Measurements from ENCODE around the gene HES5.

HES5 gene

DNA sequence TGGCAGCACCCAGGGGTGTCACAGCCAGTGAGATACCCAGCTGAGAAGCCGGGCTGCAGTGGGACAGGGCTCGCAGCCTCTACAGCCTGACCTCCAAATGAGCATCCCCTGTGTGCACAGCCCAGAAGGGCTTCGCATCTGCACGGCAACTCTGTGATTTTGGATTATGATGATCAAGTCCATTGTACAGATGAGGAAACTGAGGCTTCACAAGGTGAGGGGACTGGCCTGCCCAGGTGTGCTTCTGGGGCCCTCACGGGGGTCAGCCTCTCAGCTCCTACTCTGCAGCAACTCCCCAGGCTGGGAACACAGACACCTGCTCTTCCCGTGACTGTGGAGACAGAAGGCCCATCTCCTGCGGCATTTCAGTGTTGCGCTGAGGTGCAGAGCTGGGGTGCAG lies 8.8 kb upstream of the HES5 start:
- TF ChIP-seq, protein P1, sequence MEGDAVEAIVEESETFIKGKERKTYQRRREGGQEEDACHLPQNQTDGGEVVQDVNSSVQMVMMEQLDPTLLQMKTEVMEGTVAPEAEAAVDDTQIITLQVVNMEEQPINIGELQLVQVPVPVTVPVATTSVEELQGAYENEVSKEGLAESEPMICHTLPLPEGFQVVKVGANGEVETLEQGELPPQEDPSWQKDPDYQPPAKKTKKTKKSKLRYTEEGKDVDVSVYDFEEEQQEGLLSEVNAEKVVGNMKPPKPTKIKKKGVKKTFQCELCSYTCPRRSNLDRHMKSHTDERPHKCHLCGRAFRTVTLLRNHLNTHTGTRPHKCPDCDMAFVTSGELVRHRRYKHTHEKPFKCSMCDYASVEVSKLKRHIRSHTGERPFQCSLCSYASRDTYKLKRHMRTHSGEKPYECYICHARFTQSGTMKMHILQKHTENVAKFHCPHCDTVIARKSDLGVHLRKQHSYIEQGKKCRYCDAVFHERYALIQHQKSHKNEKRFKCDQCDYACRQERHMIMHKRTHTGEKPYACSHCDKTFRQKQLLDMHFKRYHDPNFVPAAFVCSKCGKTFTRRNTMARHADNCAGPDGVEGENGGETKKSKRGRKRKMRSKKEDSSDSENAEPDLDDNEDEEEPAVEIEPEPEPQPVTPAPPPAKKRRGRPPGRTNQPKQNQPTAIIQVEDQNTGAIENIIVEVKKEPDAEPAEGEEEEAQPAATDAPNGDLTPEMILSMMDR (IDR thresholded peaks at IDR 0.05; ENCODE audit: control insufficient read depth, insufficient read depth, low read depth, low read length, missing control alignments): no peak
- DNase-seq (ENCODE audit: low read depth): no peak
- no peak overlapping the region for H3K4me3 ChIP-seq (ENCODE audit: control insufficient read depth, low read depth, low read length)

DNA sequence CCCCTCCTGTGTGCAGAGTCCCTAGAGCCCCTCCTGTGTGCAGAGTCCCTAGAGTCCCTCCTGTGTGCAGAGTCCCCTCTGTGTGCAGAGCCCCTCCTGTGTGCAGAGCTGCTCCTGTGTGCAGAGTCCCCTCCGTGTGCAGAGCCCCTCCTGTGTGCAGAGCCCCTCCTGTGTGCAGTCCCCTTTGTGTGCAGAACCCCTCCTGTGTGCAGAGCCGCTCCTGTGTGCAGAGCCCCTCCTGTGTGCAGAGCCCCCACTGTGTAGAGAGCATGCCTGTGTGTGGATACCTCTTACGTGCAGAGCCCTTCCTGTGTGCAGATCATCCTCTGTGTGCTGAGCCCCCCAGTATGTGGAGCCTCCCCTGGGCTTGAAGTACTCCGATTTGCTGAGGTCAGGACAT lies 8.3 kb upstream of the HES5 start:
- no peak overlapping the region for H3K4me3 ChIP-seq (ENCODE audit: control insufficient read depth, low read depth, low read length)
- TF ChIP-seq, protein P1 (IDR thresholded peaks at IDR 0.05; ENCODE audit: control insufficient read depth, insufficient read depth, low read depth, low read length, missing control alignments): no peak
- no peak for DNase-seq (ENCODE audit: low read depth)

DNA sequence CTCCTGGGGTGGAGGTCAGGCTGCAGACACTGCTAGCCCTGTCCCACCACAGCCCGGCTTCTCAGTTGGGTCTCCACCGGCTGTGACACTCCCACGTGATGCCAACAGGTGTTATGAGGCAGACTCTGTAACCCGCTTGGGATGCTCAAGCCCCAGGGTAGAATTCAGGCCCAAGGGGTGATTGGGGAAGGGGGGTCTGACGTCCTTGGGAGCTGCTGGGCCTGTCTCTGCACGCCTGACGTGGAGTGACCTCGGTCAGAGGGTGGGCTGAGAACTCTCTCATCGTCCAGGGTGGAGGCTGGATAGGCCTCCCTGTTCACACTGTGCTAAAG lies 7.7 kb upstream of the HES5 start:
- TF ChIP-seq, protein P1 (IDR thresholded peaks at IDR 0.05; ENCODE audit: control insufficient read depth, insufficient read depth, low read depth, low read length, missing control alignments): no peak
- no peak for DNase-seq (ENCODE audit: low read depth)
- H3K4me3 ChIP-seq (ENCODE audit: control insufficient read depth, low read depth, low read length): no peak overlapping the region

DNA sequence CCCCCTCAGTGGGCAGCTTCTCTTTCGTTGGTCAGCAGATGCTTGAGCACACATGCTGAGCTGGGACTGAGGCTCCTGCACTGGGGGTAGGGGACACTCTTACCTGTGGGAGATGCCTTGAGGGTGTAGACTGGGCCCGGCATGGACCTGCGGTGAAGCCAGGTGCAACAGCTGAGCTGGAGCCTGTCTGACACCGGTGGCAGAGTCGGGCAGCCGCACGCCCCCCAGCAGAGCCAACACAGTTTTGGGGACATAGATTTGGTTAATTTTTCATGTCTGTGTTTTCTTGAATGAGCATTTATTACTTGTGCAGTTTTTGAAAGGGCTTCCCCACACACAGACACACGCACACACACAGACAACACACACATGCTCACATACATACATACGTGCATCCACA lies 5.9 kb upstream of the HES5 start:
- H3K4me3 ChIP-seq (ENCODE audit: control insufficient read depth, low read depth, low read length): no peak overlapping the region
- TF ChIP-seq, protein P1 (IDR thresholded peaks at IDR 0.05; ENCODE audit: control insufficient read depth, insufficient read depth, low read depth, low read length, missing control alignments): no peak
- DNase-seq (ENCODE audit: low read depth): no peak

DNA sequence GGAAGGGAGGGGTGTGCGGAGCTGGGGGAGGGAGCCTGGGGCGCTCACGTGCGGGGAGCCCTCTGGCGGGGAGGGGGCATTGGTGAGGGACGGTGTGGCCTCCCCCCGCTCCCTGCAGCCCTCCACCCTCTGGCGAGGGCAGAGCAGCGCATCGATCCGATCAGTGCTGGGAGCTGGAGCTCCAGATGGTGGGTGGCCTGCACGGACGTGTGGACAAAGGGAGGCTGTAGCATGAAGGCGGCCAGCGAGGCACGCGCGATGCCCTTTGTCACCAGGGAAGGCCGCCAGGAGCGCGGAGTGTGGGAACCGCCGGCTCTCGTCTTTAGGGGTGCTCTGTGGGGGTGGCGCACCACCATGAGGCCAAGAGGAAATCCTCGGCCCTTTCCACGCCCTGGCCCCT lies 5.4 kb upstream of the HES5 start:
- H3K4me3 ChIP-seq (ENCODE audit: control insufficient read depth, low read depth, low read length): no peak overlapping the region
- DNase-seq (ENCODE audit: low read depth): no peak
- TF ChIP-seq, protein P1 (IDR thresholded peaks at IDR 0.05; ENCODE audit: control insufficient read depth, insufficient read depth, low read depth, low read length, missing control alignments): no peak

DNA sequence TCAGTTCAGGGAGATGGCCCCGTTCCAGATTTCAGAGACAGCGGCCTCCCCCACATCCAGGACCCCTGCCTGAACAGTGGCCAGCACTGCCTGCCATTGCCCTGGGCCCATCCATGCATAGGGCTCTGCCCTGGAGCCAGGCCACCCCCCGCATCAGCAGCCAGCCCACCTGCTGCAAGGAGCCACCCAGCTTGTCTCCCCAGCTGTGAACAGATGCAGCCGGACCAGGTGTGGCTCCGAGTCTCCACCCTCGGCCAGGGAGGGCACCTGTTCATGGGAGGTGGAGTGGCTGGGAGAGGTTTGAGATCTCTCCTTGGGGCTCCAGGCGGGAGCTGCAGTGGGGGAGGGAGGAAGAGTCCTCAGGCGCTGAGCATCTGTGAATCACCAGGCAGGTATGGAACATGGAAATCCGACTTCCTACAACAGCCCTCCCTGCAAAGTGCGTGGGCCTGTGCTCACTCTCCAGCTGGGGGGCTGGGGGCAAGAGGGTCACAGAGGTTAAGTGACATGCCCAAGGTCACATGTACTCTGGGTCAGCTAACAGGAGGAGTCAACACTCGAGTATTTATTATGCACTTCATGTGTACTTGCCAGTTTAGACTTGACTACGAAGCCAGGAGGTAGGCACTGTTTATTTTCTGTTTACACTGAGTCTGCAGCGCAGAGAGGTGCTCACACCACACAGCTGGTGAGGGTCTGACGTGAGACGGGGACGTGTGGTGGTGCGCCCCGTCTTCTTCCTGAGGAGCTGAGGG lies 4.8 kb upstream of the HES5 start:
- DNase-seq (ENCODE audit: low read depth): no peak
- H3K4me3 ChIP-seq (ENCODE audit: control insufficient read depth, low read depth, low read length): no peak overlapping the region
- TF ChIP-seq, protein P1 (IDR thresholded peaks at IDR 0.05; ENCODE audit: control insufficient read depth, insufficient read depth, low read depth, low read length, missing control alignments): no peak

Measured in AG09309 (cell line).